ENCODE data around the gene TIMMDC1. TPM values are rescaled to one million over a fixed set of nuclear protein-coding genes. Genes with fewer than 3 reads are reported as not detected.

TIMMDC1 gene
- total and polyA plus RNA-seq, 9 donors, result 68.3 to 81.7 (median 71.8) TPM

GRCh38 chr3:119506631-119507030 is 8.3 kb downstream of the TIMMDC1 start:
- Histone ChIP-seq H3K36me3 (ENCODE audit: control insufficient read depth, insufficient read depth, low read length) (peaks cover 23% of the 10 kb centered on the region), H3K27ac (ENCODE audit: low read length) (no peak overlapping the region), H3K4me1 (ENCODE audit: control insufficient read depth, insufficient read depth, low read length) (no peaks in the 10 kb centered on the region), H3K27me3 (ENCODE audit: control insufficient read depth, insufficient read depth, low read length) (no peaks in the 10 kb centered on the region), H3K4me3 (ENCODE audit: low read length) (no peak overlapping the region), H3K9me3 (replicated peaks; ENCODE audit: control insufficient read depth, low read depth, low read length) (no peaks in the 10 kb centered on the region)
- no peak for DNase-seq
- 87% methylated on average over 3 of the region's 4 CpGs for WGBS (ENCODE audit: insufficient coverage)

DNA sequence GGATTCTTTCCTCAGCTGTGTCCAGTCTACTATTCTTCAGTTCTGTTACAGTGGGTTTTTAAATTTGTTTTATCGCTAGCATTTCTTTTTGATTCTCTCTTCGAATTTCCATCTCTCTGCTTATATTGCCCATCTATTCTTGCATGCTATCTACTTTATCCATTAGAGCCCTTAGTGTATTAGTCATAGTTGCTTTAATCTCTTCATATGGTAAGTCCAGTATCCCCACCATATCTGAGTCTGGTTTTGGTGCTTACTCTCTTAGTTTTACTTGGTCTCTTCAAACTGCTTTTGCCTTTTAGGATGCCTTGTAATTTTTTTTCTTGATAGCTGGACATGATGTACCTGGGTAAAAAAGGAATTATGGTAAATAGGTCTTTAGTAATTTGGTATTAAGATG is 9.1 kb downstream of the TIMMDC1 start:
- no peak for DNase-seq
- WGBS (ENCODE audit: insufficient coverage), result no CpG with 5 or more reads among the region's 2 CpGs
- Histone ChIP-seq H3K9me3 (replicated peaks; ENCODE audit: control insufficient read depth, low read depth, low read length) (no peaks in the 10 kb centered on the region), H3K36me3 (ENCODE audit: control insufficient read depth, insufficient read depth, low read length) (peaks cover 23% of the 10 kb centered on the region), H3K4me1 (ENCODE audit: control insufficient read depth, insufficient read depth, low read length) (no peaks in the 10 kb centered on the region), H3K27me3 (ENCODE audit: control insufficient read depth, insufficient read depth, low read length) (no peaks in the 10 kb centered on the region), H3K4me3 (ENCODE audit: low read length) (no peak overlapping the region), H3K27ac (ENCODE audit: low read length) (no peak overlapping the region)

GRCh38 chr3:119508172-119508845 is 10.0 kb downstream of the TIMMDC1 start:
- Histone ChIP-seq H3K27me3 (ENCODE audit: control insufficient read depth, insufficient read depth, low read length) (no peaks in the 10 kb centered on the region), H3K36me3 (ENCODE audit: control insufficient read depth, insufficient read depth, low read length) (peaks cover 23% of the 10 kb centered on the region), H3K4me3 (ENCODE audit: low read length) (no peak overlapping the region), H3K4me1 (ENCODE audit: control insufficient read depth, insufficient read depth, low read length) (no peaks in the 10 kb centered on the region), H3K9me3 (replicated peaks; ENCODE audit: control insufficient read depth, low read depth, low read length) (no peaks in the 10 kb centered on the region), H3K27ac (ENCODE audit: low read length) (no peak overlapping the region)
- no CpG with 5 or more reads among the region's 1 CpG for WGBS (ENCODE audit: insufficient coverage)
- no peak for DNase-seq

DNA sequence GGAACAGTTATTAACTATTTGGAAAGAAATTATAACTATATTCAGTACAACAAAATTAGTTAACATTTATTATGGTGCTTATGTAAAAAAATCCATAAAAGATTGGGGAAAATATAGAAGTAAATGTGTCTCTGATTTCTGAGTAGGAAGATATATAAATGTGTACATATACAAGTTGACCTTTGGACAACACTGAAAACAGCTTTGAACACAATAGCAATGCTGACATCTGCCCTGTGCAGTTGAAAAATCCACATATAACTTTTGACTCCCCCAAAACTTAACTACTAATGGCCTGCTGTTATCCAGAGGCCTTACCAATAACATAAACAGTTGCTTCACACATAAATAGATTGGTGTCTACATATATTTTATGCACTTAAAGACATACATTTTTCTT is 12.3 kb downstream of the TIMMDC1 start:
- DNase-seq, result no peak
- Histone ChIP-seq H3K27me3 (ENCODE audit: control insufficient read depth, insufficient read depth, low read length) (no peaks in the 10 kb centered on the region), H3K27ac (ENCODE audit: low read length) (no peak overlapping the region)

DNA sequence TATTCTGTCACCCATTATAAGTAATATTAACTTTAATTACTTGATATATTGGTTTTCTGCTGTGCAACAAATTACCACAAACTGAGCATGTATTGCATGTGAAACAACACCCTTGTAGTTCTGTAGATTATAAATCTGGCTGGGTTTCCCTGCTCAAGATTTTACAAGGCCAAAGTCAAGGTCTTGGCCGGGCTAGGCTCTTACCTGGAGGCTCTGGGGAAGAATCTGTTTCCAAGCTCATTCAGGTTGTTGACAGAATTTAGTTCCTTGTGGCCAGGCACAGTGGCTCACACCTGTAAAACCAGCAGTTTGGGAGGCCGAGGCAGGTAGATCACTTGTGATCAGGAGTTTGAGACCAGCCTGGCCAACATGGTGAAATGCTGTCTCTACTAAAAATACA is 16.3 kb downstream of the TIMMDC1 start:
- 100% methylated on average over 1 of the region's 2 CpGs for WGBS (ENCODE audit: insufficient coverage)
- Histone ChIP-seq H3K4me3 (ENCODE audit: low read length) (no peak overlapping the region), H3K9me3 (replicated peaks; ENCODE audit: control insufficient read depth, low read depth, low read length) (peaks cover 6% of the 10 kb centered on the region), H3K4me1 (ENCODE audit: control insufficient read depth, insufficient read depth, low read length) (no peaks in the 10 kb centered on the region), H3K27me3 (ENCODE audit: control insufficient read depth, insufficient read depth, low read length) (no peaks in the 10 kb centered on the region), H3K36me3 (ENCODE audit: control insufficient read depth, insufficient read depth, low read length) (peaks cover 31% of the 10 kb centered on the region), H3K27ac (ENCODE audit: low read length) (no peak overlapping the region)
- DNase-seq, result no peak

More for the DNA sequence above, 12.3 kb downstream of the TIMMDC1 start:
- Histone ChIP-seq H3K4me1 (ENCODE audit: control insufficient read depth, insufficient read depth, low read length) (no peaks in the 10 kb centered on the region), H3K36me3 (ENCODE audit: control insufficient read depth, insufficient read depth, low read length) (peaks cover 24% of the 10 kb centered on the region), H3K9me3 (replicated peaks; ENCODE audit: control insufficient read depth, low read depth, low read length) (no peaks in the 10 kb centered on the region), H3K4me3 (ENCODE audit: low read length) (no peak overlapping the region)

DNA sequence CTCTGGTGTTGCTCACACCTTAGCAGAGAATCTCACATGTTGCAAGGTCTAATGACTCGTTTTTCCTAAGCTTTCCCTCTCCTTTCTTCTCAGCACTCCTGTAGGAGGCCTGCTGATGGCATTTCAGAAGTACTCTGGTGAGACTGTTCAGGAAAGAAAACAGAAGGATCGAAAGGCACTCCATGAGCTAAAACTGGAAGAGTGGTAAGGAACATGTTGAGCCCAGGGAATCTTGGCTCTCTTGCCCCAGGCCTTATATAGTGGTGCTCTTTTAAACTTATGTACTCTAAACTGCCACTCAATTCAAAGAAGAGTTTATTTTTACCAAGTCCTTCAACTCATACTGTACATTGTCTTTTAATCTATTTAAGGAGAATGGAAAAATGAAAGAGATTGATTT is 18.8 kb downstream of the TIMMDC1 start:
- 100% methylated on average over 1 of the region's 2 CpGs for WGBS (ENCODE audit: insufficient coverage)

DNA sequence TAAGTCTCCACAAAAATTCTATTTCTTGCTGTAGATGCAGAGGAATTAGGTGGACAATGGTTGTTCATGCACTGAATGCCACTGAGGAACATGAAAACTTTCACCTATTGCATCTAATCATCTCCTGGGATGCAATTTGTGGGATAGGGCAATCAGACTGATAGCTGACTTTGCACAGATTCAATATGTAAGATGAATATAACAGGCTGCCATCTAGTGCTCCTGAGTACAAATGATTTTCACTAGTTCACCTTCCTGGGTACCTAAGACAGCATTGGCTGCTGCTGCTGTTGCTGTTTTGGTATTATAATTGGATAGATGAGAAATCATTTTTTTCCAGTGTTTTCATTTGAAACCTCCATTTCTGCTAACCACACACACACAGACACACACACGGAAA is 19.7 kb downstream of the TIMMDC1 start:
- DNase-seq, result no peak
- Histone ChIP-seq H3K27me3 (ENCODE audit: control insufficient read depth, insufficient read depth, low read length) (no peaks in the 10 kb centered on the region), H3K27ac (ENCODE audit: low read length) (no peak overlapping the region), H3K9me3 (replicated peaks; ENCODE audit: control insufficient read depth, low read depth, low read length) (peaks cover 9% of the 10 kb centered on the region), H3K4me1 (ENCODE audit: control insufficient read depth, insufficient read depth, low read length) (no peaks in the 10 kb centered on the region), H3K4me3 (ENCODE audit: low read length) (no peak overlapping the region), H3K36me3 (ENCODE audit: control insufficient read depth, insufficient read depth, low read length) (peaks cover 48% of the 10 kb centered on the region)
- WGBS (ENCODE audit: insufficient coverage), result no CpG with 5 or more reads among the region's 1 CpG

More for the DNA sequence above, 18.8 kb downstream of the TIMMDC1 start:
- DNase-seq, result no peak
- Histone ChIP-seq H3K27ac (ENCODE audit: low read length) (no peak overlapping the region), H3K4me1 (ENCODE audit: control insufficient read depth, insufficient read depth, low read length) (no peaks in the 10 kb centered on the region), H3K9me3 (replicated peaks; ENCODE audit: control insufficient read depth, low read depth, low read length) (peaks cover 9% of the 10 kb centered on the region), H3K4me3 (ENCODE audit: low read length) (no peak overlapping the region), H3K36me3 (ENCODE audit: control insufficient read depth, insufficient read depth, low read length) (peaks cover 46% of the 10 kb centered on the region), H3K27me3 (ENCODE audit: control insufficient read depth, insufficient read depth, low read length) (no peaks in the 10 kb centered on the region)

DNA sequence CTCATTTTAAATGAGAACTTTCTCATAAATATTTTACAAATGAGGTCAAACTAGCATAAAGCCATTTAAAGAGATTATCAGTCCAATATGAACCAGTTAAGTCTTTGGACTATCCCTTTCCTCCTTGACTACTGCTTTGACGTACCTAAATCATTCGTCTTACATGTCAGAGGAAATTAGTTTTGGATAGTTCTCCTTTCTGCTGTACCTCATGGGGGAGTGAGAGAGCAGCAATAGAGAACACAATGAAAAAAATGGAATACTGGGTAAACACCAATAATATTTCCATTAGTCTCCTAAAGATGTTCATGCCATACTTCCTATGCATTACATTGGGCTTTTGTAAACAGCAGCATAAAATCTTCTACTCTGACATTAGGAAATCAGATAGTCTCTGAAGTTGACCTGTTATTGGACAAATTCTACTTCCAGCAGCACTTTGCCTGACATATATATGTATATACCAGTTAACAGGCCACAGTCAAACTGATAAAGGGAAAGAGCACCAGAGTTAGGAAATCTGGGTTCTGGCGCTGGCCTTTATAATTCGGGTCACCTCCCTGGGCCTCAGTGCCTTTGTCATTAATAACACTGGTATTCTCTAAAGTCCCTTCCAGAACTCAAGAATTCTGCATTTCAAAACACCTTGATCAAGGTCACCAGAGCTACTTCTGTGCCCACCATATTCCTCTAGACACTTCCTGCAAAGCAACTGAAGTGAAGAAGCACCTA is 26.8 kb downstream of the TIMMDC1 start:
- Histone ChIP-seq H3K27ac (ENCODE audit: low read length) (no peak overlapping the region), H3K36me3 (ENCODE audit: control insufficient read depth, insufficient read depth, low read length) (peaks cover 34% of the 10 kb centered on the region), H3K4me1 (ENCODE audit: control insufficient read depth, insufficient read depth, low read length) (no peaks in the 10 kb centered on the region), H3K9me3 (replicated peaks; ENCODE audit: control insufficient read depth, low read depth, low read length) (peaks cover 3% of the 10 kb centered on the region), H3K27me3 (ENCODE audit: control insufficient read depth, insufficient read depth, low read length) (no peaks in the 10 kb centered on the region), H3K4me3 (ENCODE audit: low read length) (no peak overlapping the region)
- peak; percentile 37 for DNase-seq
- WGBS (ENCODE audit: insufficient coverage), result no CpG with 5 or more reads among the region's 4 CpGs

DNA sequence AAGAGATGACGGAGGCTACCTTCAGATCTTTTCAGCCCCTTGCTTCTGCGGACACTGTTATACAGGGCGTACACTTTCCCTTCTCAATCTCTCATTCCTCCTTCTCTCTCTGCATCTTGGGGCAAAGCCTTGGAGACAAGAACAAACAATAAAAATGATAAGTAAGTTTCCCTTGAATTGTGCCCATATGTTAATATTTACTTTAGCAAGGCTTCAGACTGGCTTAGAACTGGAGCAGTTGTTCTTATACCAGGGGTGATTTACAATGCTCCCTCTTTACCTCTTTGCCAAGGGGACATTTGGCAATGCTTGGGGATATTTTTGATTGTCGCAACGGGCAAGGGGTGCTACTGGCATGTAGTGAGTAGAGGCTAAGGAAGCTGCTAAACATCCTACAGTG is 29.4 kb downstream of the TIMMDC1 start:
- Histone ChIP-seq H3K9me3 (replicated peaks; ENCODE audit: control insufficient read depth, low read depth, low read length) (no peaks in the 10 kb centered on the region), H3K36me3 (ENCODE audit: control insufficient read depth, insufficient read depth, low read length) (peaks cover 18% of the 10 kb centered on the region), H3K4me3 (ENCODE audit: low read length) (no peak overlapping the region), H3K27me3 (ENCODE audit: control insufficient read depth, insufficient read depth, low read length) (no peaks in the 10 kb centered on the region), H3K4me1 (ENCODE audit: control insufficient read depth, insufficient read depth, low read length) (no peaks in the 10 kb centered on the region), H3K27ac (ENCODE audit: low read length) (no peak overlapping the region)
- WGBS (ENCODE audit: insufficient coverage), result no CpG with 5 or more reads among the region's 5 CpGs
- DNase-seq, result no peak

DNA sequence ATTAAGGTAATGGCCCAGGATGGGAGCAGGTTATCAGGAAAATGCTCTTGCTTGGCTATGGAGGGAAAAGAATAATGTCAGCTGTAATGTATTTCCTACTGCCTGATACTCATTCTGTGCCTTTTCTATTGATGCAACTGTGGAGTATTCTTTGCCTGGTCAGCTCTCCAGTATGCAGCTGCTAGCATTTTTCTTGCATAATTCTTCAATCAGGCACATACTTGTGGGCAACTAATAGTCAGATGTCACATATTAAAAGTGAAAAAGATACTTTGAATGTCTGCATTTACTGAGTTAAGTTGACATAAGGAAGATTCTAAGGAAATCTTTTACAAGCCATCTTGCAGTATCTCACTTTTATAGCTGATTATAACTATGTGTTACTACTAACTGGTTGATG is 31.5 kb downstream of the TIMMDC1 start:
- no peak for DNase-seq
- no peak overlapping the region for H3K4me3 ChIP-seq (ENCODE audit: low read length)
- peaks cover 8% of the 10 kb centered on the region for H3K36me3 ChIP-seq (ENCODE audit: control insufficient read depth, insufficient read depth, low read length)
- H3K4me1 ChIP-seq (ENCODE audit: control insufficient read depth, insufficient read depth, low read length), result no peaks in the 10 kb centered on the region
- no peaks in the 10 kb centered on the region for H3K9me3 ChIP-seq (replicated peaks; ENCODE audit: control insufficient read depth, low read depth, low read length)
- H3K27me3 ChIP-seq (ENCODE audit: control insufficient read depth, insufficient read depth, low read length), result no peaks in the 10 kb centered on the region
- no peak overlapping the region for H3K27ac ChIP-seq (ENCODE audit: low read length)

Measured in muscle of leg (tissue), 11 donors.